ENCODE results near the gene SVEP1.
"Not testable (repeated sequence)": the region's sequence is repeated elsewhere in the genome, so short reads cannot be mapped to it uniquely, and the experiment has no call there.

The SVEP1 gene

DNA sequence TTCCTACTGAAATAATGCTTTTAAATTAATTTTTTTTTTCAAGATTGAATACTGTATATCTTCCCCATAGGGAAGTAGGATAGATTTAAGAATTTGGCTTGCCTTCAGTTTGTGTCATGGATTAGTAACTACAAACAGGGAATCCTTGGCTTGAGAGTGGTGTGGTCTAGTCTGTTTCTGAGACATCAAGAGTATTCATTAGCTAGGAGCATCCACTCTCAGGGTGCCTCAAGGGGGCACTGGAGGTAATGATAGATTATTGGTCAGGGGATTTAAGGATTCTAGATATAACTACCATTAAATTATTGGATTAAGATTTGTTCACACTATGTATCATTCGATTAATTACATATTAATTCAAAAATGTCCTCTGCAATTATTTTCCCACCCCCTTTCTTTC, 150.1 kb downstream of the SVEP1 start:
- H3K27ac ChIP-seq (ENCODE audit: low read depth, low read length) = no peak overlapping the region
- no peaks in the 10 kb centered on the region for H3K27me3 ChIP-seq (ENCODE audit: insufficient read depth, low read length)
- H2AFZ ChIP-seq (ENCODE audit: low read length, unreplicated experiment) = no peak overlapping the region

GRCh38 chr9:110427497-110428104, 151.9 kb downstream of the SVEP1 start:
- peaks cover 3% of the 10 kb centered on the region for H3K4me1 ChIP-seq (ENCODE audit: control insufficient read depth, insufficient read depth, low read length, unreplicated experiment)
- no peak overlapping the region for H3K27ac ChIP-seq (ENCODE audit: low read depth, low read length)
- no peak overlapping the region for H2AFZ ChIP-seq (ENCODE audit: low read length, unreplicated experiment)
- H3K36me3 ChIP-seq (ENCODE audit: insufficient read depth, low read length) = peaks cover 16% of the 10 kb centered on the region; the same call in 1 of the 2 replicates
- no peaks in the 10 kb centered on the region for H3K27me3 ChIP-seq (ENCODE audit: insufficient read depth, low read length)
- no peak overlapping the region for H3K4me3 ChIP-seq (ENCODE audit: low read depth, low read length)
- no peaks in the 10 kb centered on the region for H3K79me2 ChIP-seq (ENCODE audit: control insufficient read depth, insufficient read depth, low read length, unreplicated experiment)

More for the DNA sequence above, 150.1 kb downstream of the SVEP1 start:
- no peak overlapping the region for H3K4me3 ChIP-seq (ENCODE audit: low read depth, low read length)
- no peaks in the 10 kb centered on the region for H3K79me2 ChIP-seq (ENCODE audit: control insufficient read depth, insufficient read depth, low read length, unreplicated experiment)
- peaks cover 16% of the 10 kb centered on the region; the same call in 1 of the 2 replicates for H3K36me3 ChIP-seq (ENCODE audit: insufficient read depth, low read length)
- H3K4me1 ChIP-seq (ENCODE audit: control insufficient read depth, insufficient read depth, low read length, unreplicated experiment) = peaks cover 6% of the 10 kb centered on the region

GRCh38 chr9:110426052-110426709, 153.4 kb downstream of the SVEP1 start:
- Histone ChIP-seq H3K27me3 (ENCODE audit: insufficient read depth, low read length) (no peaks in the 10 kb centered on the region), H3K4me1 (ENCODE audit: control insufficient read depth, insufficient read depth, low read length, unreplicated experiment) (no peaks in the 10 kb centered on the region), H3K36me3 (ENCODE audit: insufficient read depth, low read length) (peaks cover 10% of the 10 kb centered on the region; the same call in 1 of the 2 replicates), H3K4me3 (ENCODE audit: low read depth, low read length) (no peak overlapping the region), H3K27ac (ENCODE audit: low read depth, low read length) (no peak overlapping the region), H3K79me2 (ENCODE audit: control insufficient read depth, insufficient read depth, low read length, unreplicated experiment) (no peaks in the 10 kb centered on the region), H2AFZ (ENCODE audit: low read length, unreplicated experiment) (no peak overlapping the region)

GRCh38 chr9:110414471-110414870, 165.1 kb downstream of the SVEP1 start:
- no peaks in the 10 kb centered on the region for H3K4me1 ChIP-seq (ENCODE audit: control insufficient read depth, insufficient read depth, low read length, unreplicated experiment)
- H2AFZ ChIP-seq (ENCODE audit: low read length, unreplicated experiment) = no peak overlapping the region

GRCh38 chr9:110410961-110411360, 168.6 kb downstream of the SVEP1 start:
- Histone ChIP-seq H3K27me3 (ENCODE audit: insufficient read depth, low read length) (no peaks in the 10 kb centered on the region), H3K27ac (ENCODE audit: low read depth, low read length) (no peak overlapping the region)

More at GRCh38 chr9:110414471-110414870, 165.1 kb downstream of the SVEP1 start:
- peaks cover 7% of the 10 kb centered on the region; the same call in 1 of the 2 replicates for H3K36me3 ChIP-seq (ENCODE audit: insufficient read depth, low read length)
- no peaks in the 10 kb centered on the region for H3K79me2 ChIP-seq (ENCODE audit: control insufficient read depth, insufficient read depth, low read length, unreplicated experiment)
- H3K27me3 ChIP-seq (ENCODE audit: insufficient read depth, low read length) = no peaks in the 10 kb centered on the region
- no peak overlapping the region for H3K27ac ChIP-seq (ENCODE audit: low read depth, low read length)
- no peak overlapping the region for H3K4me3 ChIP-seq (ENCODE audit: low read depth, low read length)

DNA sequence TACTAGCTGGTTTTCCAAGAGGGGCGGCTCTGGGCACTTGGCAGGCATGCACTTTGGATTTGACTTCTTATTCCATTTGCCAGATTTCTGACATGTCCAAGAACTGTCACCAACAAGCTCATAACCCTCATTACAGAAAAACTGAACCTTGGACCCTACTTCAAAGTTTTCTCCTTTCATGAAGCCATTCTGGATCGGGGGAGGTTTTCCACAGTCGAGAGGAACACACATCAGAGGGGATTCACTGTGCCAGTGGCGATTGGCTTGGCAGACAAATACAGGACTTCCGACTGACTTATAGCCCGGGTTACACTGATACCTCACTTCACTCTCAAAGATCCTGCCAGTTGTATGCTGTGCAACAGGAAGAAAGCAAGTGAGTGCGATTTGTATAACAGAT, 170.9 kb downstream of the SVEP1 start:
- H3K27ac ChIP-seq (ENCODE audit: low read depth, low read length) = no peak overlapping the region
- peaks cover 12% of the 10 kb centered on the region for H3K36me3 ChIP-seq (ENCODE audit: insufficient read depth, low read length)
- H3K27me3 ChIP-seq (ENCODE audit: insufficient read depth, low read length) = no peaks in the 10 kb centered on the region
- H2AFZ ChIP-seq (ENCODE audit: low read length, unreplicated experiment) = no peak overlapping the region
- no peak overlapping the region for H3K4me3 ChIP-seq (ENCODE audit: low read depth, low read length)
- H3K79me2 ChIP-seq (ENCODE audit: control insufficient read depth, insufficient read depth, low read length, unreplicated experiment) = no peaks in the 10 kb centered on the region
- H3K4me1 ChIP-seq (ENCODE audit: control insufficient read depth, insufficient read depth, low read length, unreplicated experiment) = no peaks in the 10 kb centered on the region

More at GRCh38 chr9:110410961-110411360, 168.6 kb downstream of the SVEP1 start:
- Histone ChIP-seq H2AFZ (ENCODE audit: low read length, unreplicated experiment) (no peak overlapping the region), H3K4me3 (ENCODE audit: low read depth, low read length) (no peak overlapping the region), H3K36me3 (ENCODE audit: insufficient read depth, low read length) (peaks cover 12% of the 10 kb centered on the region), H3K4me1 (ENCODE audit: control insufficient read depth, insufficient read depth, low read length, unreplicated experiment) (no peaks in the 10 kb centered on the region), H3K79me2 (ENCODE audit: control insufficient read depth, insufficient read depth, low read length, unreplicated experiment) (no peaks in the 10 kb centered on the region)

- H3K4me1 ChIP-seq (ENCODE audit: control insufficient read depth, insufficient read depth, low read length, unreplicated experiment) = no peaks in the 10 kb centered on the region
- H3K27ac ChIP-seq (ENCODE audit: low read depth, low read length) = no peak overlapping the region
- no peaks in the 10 kb centered on the region for H3K27me3 ChIP-seq (ENCODE audit: insufficient read depth, low read length)
- no peaks in the 10 kb centered on the region for H3K79me2 ChIP-seq (ENCODE audit: control insufficient read depth, insufficient read depth, low read length, unreplicated experiment)
- H3K36me3 ChIP-seq (ENCODE audit: insufficient read depth, low read length) = peaks cover 12% of the 10 kb centered on the region
- H2AFZ ChIP-seq (ENCODE audit: low read length, unreplicated experiment) = no peak overlapping the region
- H3K4me3 ChIP-seq (ENCODE audit: low read depth, low read length) = no peak overlapping the region
These were observed 173.6 kb downstream of the SVEP1 start for GRCh38 chr9:110405858-110406443.

DNA sequence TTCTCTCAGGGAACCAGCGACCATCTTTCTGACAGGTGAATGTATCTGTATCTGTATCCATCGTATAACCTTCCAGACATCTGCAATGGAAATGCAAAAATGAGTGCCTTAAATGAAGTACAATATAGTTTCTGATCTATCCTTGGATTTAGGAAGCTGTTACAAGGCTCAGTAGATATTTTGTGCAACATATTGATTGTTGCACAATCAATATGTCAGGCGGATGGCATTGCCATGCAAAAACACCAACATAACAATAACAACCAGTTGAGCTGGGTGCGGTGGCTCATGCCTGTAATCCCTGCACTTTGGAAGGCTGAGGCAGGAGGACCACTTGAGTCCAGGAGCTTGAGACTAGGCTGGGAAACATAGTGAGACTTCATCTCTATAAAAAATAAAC, 175.1 kb downstream of the SVEP1 start:
- no peaks in the 10 kb centered on the region for H3K4me1 ChIP-seq (ENCODE audit: control insufficient read depth, insufficient read depth, low read length, unreplicated experiment)
- H3K36me3 ChIP-seq (ENCODE audit: insufficient read depth, low read length) = peaks cover 19% of the 10 kb centered on the region
- no peak overlapping the region for H3K27ac ChIP-seq (ENCODE audit: low read depth, low read length)
- no peaks in the 10 kb centered on the region for H3K27me3 ChIP-seq (ENCODE audit: insufficient read depth, low read length)
- no peaks in the 10 kb centered on the region for H3K79me2 ChIP-seq (ENCODE audit: control insufficient read depth, insufficient read depth, low read length, unreplicated experiment)
- H3K4me3 ChIP-seq (ENCODE audit: low read depth, low read length) = no peak overlapping the region
- no peak overlapping the region for H2AFZ ChIP-seq (ENCODE audit: low read length, unreplicated experiment)

DNA sequence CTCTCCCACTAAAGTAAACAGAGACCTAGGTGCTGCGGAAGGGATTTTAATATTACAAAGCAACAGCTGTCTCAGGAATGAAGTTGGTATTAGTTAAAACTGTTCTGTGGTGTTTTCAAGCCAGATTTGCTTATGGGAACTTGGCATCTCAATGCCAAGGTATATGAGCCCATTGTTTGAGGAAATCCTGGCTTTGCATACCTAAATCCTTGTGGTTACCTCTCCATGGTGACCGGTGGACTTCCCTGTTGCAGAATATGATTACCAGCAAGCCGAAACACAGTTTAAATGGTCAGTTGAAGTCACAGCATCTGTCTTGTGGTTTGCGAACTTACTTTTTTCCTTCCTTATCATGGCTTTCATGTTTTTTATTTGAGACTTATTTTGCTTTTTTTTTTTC, 179.6 kb downstream of the SVEP1 start:
- Histone ChIP-seq H3K79me2 (ENCODE audit: control insufficient read depth, insufficient read depth, low read length, unreplicated experiment) (no peaks in the 10 kb centered on the region), H3K27ac (ENCODE audit: low read depth, low read length) (no peak overlapping the region), H3K4me1 (ENCODE audit: control insufficient read depth, insufficient read depth, low read length, unreplicated experiment) (no peaks in the 10 kb centered on the region), H2AFZ (ENCODE audit: low read length, unreplicated experiment) (no peak overlapping the region), H3K27me3 (ENCODE audit: insufficient read depth, low read length) (no peaks in the 10 kb centered on the region), H3K4me3 (ENCODE audit: low read depth, low read length) (no peak overlapping the region), H3K36me3 (ENCODE audit: insufficient read depth, low read length) (peaks cover 7% of the 10 kb centered on the region)

DNA sequence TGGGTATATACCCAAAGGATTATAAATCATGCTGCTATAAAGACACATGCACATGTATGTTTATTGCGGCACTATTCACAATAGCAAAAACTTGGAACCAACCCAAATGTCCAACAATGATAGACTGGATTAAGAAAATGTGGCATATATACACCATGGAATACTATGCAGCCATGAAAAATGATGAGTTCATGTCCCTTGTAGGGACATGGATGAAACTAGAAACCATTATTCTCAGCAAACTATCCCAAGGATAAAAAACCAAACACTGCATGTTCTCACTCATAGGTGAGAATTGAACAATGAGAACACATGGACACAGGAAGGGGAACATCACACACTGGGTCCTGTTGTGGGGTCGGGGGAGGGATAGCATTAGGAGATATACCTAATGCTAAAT, 180.5 kb downstream of the SVEP1 start:
- not testable (repeated sequence) for H3K27ac ChIP-seq (ENCODE audit: low read depth, low read length); H2AFZ ChIP-seq (ENCODE audit: low read length, unreplicated experiment); H3K27me3 ChIP-seq (ENCODE audit: insufficient read depth, low read length)

More for the DNA sequence above, 180.5 kb downstream of the SVEP1 start:
- not testable (repeated sequence) for H3K79me2 ChIP-seq (ENCODE audit: control insufficient read depth, insufficient read depth, low read length, unreplicated experiment); H3K4me1 ChIP-seq (ENCODE audit: control insufficient read depth, insufficient read depth, low read length, unreplicated experiment); H3K4me3 ChIP-seq (ENCODE audit: low read depth, low read length); H3K36me3 ChIP-seq (ENCODE audit: insufficient read depth, low read length)
